ENCODE data around the gene IL3.

The IL3 gene

GRCh38 chr5:132100672-132101261 is 40.3 kb downstream of the IL3 start:
- Histone ChIP-seq H3K4me3 (replicated peaks; ENCODE audit: insufficient read depth, low read length) (no peak overlapping the region), H3K27me3 (ENCODE audit: insufficient read depth, poor library complexity, severe bottlenecking) (no peaks in the 10 kb centered on the region), H3K27ac (replicated peaks) (no peak overlapping the region)
- TF ChIP-seq SPI1 (IDR thresholded peaks at IDR 0.05; ENCODE audit: borderline replicate concordance, low read depth) (peak; percentile 77; the same call in 1 of the 2 replicates), POLR2AphosphoS5 (IDR thresholded peaks at IDR 0.05; ENCODE audit: low read depth) (no peak)
- peak in 1 of 2 experiments; percentile 29 for DNase-seq (ENCODE audit: low read depth in 1 of 2, low spot score in 1 of 2)

- Histone ChIP-seq H3K4me3 (replicated peaks; ENCODE audit: insufficient read depth, low read length) (no peak overlapping the region), H3K27ac (replicated peaks) (no peak overlapping the region), H3K27me3 (ENCODE audit: insufficient read depth, poor library complexity, severe bottlenecking) (no peaks in the 10 kb centered on the region)
- TF ChIP-seq, protein P1, sequence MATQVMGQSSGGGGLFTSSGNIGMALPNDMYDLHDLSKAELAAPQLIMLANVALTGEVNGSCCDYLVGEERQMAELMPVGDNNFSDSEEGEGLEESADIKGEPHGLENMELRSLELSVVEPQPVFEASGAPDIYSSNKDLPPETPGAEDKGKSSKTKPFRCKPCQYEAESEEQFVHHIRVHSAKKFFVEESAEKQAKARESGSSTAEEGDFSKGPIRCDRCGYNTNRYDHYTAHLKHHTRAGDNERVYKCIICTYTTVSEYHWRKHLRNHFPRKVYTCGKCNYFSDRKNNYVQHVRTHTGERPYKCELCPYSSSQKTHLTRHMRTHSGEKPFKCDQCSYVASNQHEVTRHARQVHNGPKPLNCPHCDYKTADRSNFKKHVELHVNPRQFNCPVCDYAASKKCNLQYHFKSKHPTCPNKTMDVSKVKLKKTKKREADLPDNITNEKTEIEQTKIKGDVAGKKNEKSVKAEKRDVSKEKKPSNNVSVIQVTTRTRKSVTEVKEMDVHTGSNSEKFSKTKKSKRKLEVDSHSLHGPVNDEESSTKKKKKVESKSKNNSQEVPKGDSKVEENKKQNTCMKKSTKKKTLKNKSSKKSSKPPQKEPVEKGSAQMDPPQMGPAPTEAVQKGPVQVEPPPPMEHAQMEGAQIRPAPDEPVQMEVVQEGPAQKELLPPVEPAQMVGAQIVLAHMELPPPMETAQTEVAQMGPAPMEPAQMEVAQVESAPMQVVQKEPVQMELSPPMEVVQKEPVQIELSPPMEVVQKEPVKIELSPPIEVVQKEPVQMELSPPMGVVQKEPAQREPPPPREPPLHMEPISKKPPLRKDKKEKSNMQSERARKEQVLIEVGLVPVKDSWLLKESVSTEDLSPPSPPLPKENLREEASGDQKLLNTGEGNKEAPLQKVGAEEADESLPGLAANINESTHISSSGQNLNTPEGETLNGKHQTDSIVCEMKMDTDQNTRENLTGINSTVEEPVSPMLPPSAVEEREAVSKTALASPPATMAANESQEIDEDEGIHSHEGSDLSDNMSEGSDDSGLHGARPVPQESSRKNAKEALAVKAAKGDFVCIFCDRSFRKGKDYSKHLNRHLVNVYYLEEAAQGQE (IDR thresholded peaks at IDR 0.05; ENCODE audit: insufficient replicate concordance, low read depth) = no peak
- TF ChIP-seq POLR2AphosphoS5 (IDR thresholded peaks at IDR 0.05; ENCODE audit: low read depth) = no peak
- TF ChIP-seq GABPA (IDR thresholded peaks at IDR 0.05; ENCODE audit: low read depth) = no peak
- no peak for TF ChIP-seq SPI1 (IDR thresholded peaks at IDR 0.05; ENCODE audit: borderline replicate concordance, low read depth)
- TF ChIP-seq, protein P2, sequence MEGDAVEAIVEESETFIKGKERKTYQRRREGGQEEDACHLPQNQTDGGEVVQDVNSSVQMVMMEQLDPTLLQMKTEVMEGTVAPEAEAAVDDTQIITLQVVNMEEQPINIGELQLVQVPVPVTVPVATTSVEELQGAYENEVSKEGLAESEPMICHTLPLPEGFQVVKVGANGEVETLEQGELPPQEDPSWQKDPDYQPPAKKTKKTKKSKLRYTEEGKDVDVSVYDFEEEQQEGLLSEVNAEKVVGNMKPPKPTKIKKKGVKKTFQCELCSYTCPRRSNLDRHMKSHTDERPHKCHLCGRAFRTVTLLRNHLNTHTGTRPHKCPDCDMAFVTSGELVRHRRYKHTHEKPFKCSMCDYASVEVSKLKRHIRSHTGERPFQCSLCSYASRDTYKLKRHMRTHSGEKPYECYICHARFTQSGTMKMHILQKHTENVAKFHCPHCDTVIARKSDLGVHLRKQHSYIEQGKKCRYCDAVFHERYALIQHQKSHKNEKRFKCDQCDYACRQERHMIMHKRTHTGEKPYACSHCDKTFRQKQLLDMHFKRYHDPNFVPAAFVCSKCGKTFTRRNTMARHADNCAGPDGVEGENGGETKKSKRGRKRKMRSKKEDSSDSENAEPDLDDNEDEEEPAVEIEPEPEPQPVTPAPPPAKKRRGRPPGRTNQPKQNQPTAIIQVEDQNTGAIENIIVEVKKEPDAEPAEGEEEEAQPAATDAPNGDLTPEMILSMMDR (IDR thresholded peaks at IDR 0.05; ENCODE audit: insufficient read depth, low read length) = no peak
- DNase-seq (ENCODE audit: low read depth in 1 of 2, low spot score in 1 of 2) = no peak
These were observed 41.0 kb downstream of the IL3 start for GRCh38 chr5:132101385-132101880.

DNA sequence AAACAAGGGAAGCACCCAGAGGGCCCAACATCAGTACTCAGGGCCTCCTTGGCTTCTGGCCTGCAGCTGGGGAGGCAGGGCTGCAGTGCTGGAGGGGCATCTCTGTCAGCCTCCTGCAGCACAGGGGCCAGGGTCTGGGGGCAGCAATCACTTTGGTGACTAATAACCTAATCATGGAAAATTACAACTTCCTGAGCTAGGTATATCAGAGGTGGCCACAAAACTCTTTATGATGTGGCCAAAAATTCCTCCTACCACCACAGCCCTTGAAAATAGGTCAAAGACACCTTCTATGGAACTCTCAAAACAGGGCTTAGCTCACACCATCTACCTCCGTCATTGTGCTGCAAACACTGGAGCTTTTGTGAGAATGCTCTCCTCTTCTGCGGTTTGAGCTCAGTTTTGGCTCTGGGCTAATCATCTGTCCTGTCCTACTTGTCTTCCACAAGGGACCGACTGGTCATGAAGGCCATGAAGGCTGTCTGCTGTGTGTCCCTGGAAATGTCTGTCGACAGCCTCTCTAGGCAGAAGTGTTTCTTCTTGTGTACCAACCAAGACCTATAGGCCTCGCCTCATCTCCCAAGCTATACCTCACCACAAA is 41.7 kb downstream of the IL3 start:
- no peaks in the 10 kb centered on the region for H3K27me3 ChIP-seq (ENCODE audit: insufficient read depth, poor library complexity, severe bottlenecking)
- H3K4me3 ChIP-seq (replicated peaks; ENCODE audit: insufficient read depth, low read length) = no peak overlapping the region
- no peak for TF ChIP-seq SPI1 (IDR thresholded peaks at IDR 0.05; ENCODE audit: borderline replicate concordance, low read depth)
- TF ChIP-seq POLR2AphosphoS5 (IDR thresholded peaks at IDR 0.05; ENCODE audit: low read depth) = no peak
- TF ChIP-seq GABPA (IDR thresholded peaks at IDR 0.05; ENCODE audit: low read depth) = no peak
- TF ChIP-seq, protein P2 (IDR thresholded peaks at IDR 0.05; ENCODE audit: insufficient read depth, low read length) = no peak
- TF ChIP-seq, protein P1 (IDR thresholded peaks at IDR 0.05; ENCODE audit: insufficient replicate concordance, low read depth) = no peak
- DNase-seq (ENCODE audit: low read depth in 1 of 2, low spot score in 1 of 2) = no peak
- H3K27ac ChIP-seq (replicated peaks) = no peak overlapping the region

GRCh38 chr5:132102944-132103331 is 42.5 kb downstream of the IL3 start:
- DNase-seq (ENCODE audit: low read depth in 1 of 2, low spot score in 1 of 2) = no peak
- Histone ChIP-seq H3K27me3 (ENCODE audit: insufficient read depth, poor library complexity, severe bottlenecking) (no peaks in the 10 kb centered on the region), H3K27ac (replicated peaks) (no peak overlapping the region), H3K4me3 (replicated peaks; ENCODE audit: insufficient read depth, low read length) (no peak overlapping the region)
- no peak for TF ChIP-seq SPI1 (IDR thresholded peaks at IDR 0.05; ENCODE audit: borderline replicate concordance, low read depth)
- TF ChIP-seq GABPA (IDR thresholded peaks at IDR 0.05; ENCODE audit: low read depth) = no peak
- TF ChIP-seq, protein P2 (IDR thresholded peaks at IDR 0.05; ENCODE audit: insufficient read depth, low read length) = no peak
- TF ChIP-seq, protein P1 (IDR thresholded peaks at IDR 0.05; ENCODE audit: insufficient replicate concordance, low read depth) = no peak
- TF ChIP-seq POLR2AphosphoS5 (IDR thresholded peaks at IDR 0.05; ENCODE audit: low read depth) = no peak
